Spinal cord (tissue), 10 donors: ENCODE measurements around the gene C3orf20. TPM values are rescaled to one million over a fixed set of nuclear protein-coding genes. Genes with fewer than 3 reads are reported as not detected.
"Not testable (repeated sequence)": the region's sequence is repeated elsewhere in the genome, so short reads cannot be mapped to it uniquely, and the experiment has no call there.

Experiments used
- DNase-seq, 6 donors: peaks; one replicate each; pipeline versions ENCODE4 v3.0.0 to v3.0.0-alpha.2; 2013 to 2015; ENCODE audit warnings: low spot score in 6 of 6, low read depth in 4 of 6
- H3K27ac ChIP-seq: one replicate; pipeline ENCODE4 v1.5.1; 2013; ENCODE audit warnings: low read depth, low read length, control low read depth
- H3K27me3 ChIP-seq: one replicate; pipeline ENCODE4 v1.6.1; 2013; ENCODE audit warnings: low read length; ENCODE audit not compliant: control insufficient read depth, insufficient read depth
- H3K36me3 ChIP-seq: one replicate; pipeline ENCODE4 v1.6.1; 2013; ENCODE audit warnings: low read length; ENCODE audit not compliant: control insufficient read depth, insufficient read depth
- H3K4me1 ChIP-seq: one replicate; pipeline ENCODE4 v1.6.1; 2013; ENCODE audit warnings: low read length; ENCODE audit not compliant: control insufficient read depth, insufficient read depth
- H3K4me3 ChIP-seq: one replicate; pipeline ENCODE4 v1.5.1; 2013; ENCODE audit warnings: low read depth, low read length, control low read depth
- H3K9me3 ChIP-seq: one replicate; pipeline ENCODE4 v1.6.1; 2013; ENCODE audit warnings: low read length; ENCODE audit not compliant: control insufficient read depth, insufficient read depth
- WGBS: methylation state at CpG from one replicate; pipeline ENCODE4 v1.1.5; 2013; ENCODE audit warnings: missing lambda C conversion rate; ENCODE audit not compliant: insufficient coverage; 5-methylcytosine and 5-hydroxymethylcytosine counted together
- polyA plus RNA-seq, 2 donors: library from polyadenylated mRNA; unstranded; fragments of 120-200 nt; gene quantifications; one replicate each; pipeline ENCODE4 v1.2.1, GENCODE V29; 2013; ENCODE audit not compliant: insufficient read length in 2 of 2
- total RNA-seq, 2 donors: library from RNA; depleted of rRNA in 1 of 2; stranded (reverse); fragments of 120-200 nt in 1 of 2; fragments of >200 nt in 1 of 2; gene quantifications; one replicate each; pipeline versions ENCODE4 v1.2.3 to v1.2.4, GENCODE V29; 2013 to 2014
- donor health status: healthy.

The C3orf20 gene
- total and polyA plus RNA-seq, 4 donors: 0.06 to 0.33 (median 0.16) TPM

- Histone ChIP-seq H3K4me1 (peaks cover 5% of the 10 kb centered on the region), H3K36me3 (no peaks in the 10 kb centered on the region), H3K27me3 (no peaks in the 10 kb centered on the region), H3K4me3 (no peak overlapping the region), H3K9me3 (no peaks in the 10 kb centered on the region), H3K27ac (no peak overlapping the region)
- DNase-seq: no peak
- 83% methylated on average over 1 of the region's 6 CpGs for WGBS
These were observed 55.9 kb downstream of the C3orf20 start for GRCh38 chr3:14730703-14731382.

DNA sequence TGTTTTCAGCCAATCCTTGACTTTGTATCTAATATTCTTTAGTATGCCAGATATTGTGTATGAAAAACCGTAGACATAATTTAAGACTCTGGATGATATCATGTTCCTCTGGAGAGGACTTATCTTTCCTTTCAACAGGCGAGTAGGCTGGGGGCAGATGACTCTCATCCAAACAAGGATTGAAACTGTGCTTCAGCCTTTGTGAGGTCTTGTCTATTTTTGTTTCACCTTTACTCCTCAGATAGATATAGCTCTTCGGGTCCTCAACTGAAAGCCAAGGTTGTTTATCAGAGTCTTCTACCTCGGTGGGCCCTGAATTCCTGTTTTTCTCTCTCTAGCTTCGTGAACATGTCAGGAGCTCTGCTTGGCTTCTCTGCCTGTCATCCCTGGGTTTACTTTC, 66.0 kb downstream of the C3orf20 start:
- WGBS: 84% methylated on average over 4 of the region's 5 CpGs
- peaks cover 3% of the 10 kb centered on the region for H3K9me3 ChIP-seq
- no peak for DNase-seq
- H3K27me3 ChIP-seq: no peaks in the 10 kb centered on the region
- H3K4me1 ChIP-seq: no peaks in the 10 kb centered on the region
- no peaks in the 10 kb centered on the region for H3K36me3 ChIP-seq
- H3K4me3 ChIP-seq: no peak overlapping the region
- no peak overlapping the region for H3K27ac ChIP-seq

- 64% methylated on average over 1 of the region's 2 CpGs for WGBS
- H3K36me3 ChIP-seq: no peaks in the 10 kb centered on the region
- no peak overlapping the region for H3K27ac ChIP-seq
- no peak for DNase-seq
- H3K27me3 ChIP-seq: no peaks in the 10 kb centered on the region
- no peak overlapping the region for H3K4me3 ChIP-seq
- peaks cover 3% of the 10 kb centered on the region for H3K9me3 ChIP-seq
- H3K4me1 ChIP-seq: no peaks in the 10 kb centered on the region
These were observed 66.6 kb downstream of the C3orf20 start for GRCh38 chr3:14741510-14741909.

GRCh38 chr3:14744556-14744955, 69.6 kb downstream of the C3orf20 start:
- H3K27ac ChIP-seq: no peak overlapping the region
- no CpG with 5 or more reads among the region's 6 CpGs for WGBS
- H3K4me3 ChIP-seq: no peak overlapping the region
- no peaks in the 10 kb centered on the region for H3K27me3 ChIP-seq
- H3K4me1 ChIP-seq: no peaks in the 10 kb centered on the region
- DNase-seq: no peak
- no peaks in the 10 kb centered on the region for H3K36me3 ChIP-seq
- peaks cover 3% of the 10 kb centered on the region for H3K9me3 ChIP-seq

- DNase-seq: no peak
- no peak overlapping the region for H3K27ac ChIP-seq
- no CpG with 5 or more reads among the region's 1 CpG for WGBS
- H3K36me3 ChIP-seq: no peaks in the 10 kb centered on the region
- no peak overlapping the region for H3K4me3 ChIP-seq
- H3K9me3 ChIP-seq: peaks cover 8% of the 10 kb centered on the region
- no peaks in the 10 kb centered on the region for H3K27me3 ChIP-seq
- no peaks in the 10 kb centered on the region for H3K4me1 ChIP-seq
These were observed 75.7 kb downstream of the C3orf20 start for GRCh38 chr3:14750650-14751049.

GRCh38 chr3:14752979-14753378, 78.0 kb downstream of the C3orf20 start:
- not testable (repeated sequence) for DNase-seq, H3K36me3 ChIP-seq, H3K4me3 ChIP-seq, H3K4me1 ChIP-seq, H3K27me3 ChIP-seq, H3K27ac ChIP-seq, H3K9me3 ChIP-seq

- peaks cover 3% of the 10 kb centered on the region for H3K36me3 ChIP-seq
- H3K4me3 ChIP-seq: no peak overlapping the region
- 96% methylated on average over 14 of the region's 14 CpGs for WGBS
- H3K27me3 ChIP-seq: no peaks in the 10 kb centered on the region
- H3K9me3 ChIP-seq: peaks cover 1% of the 10 kb centered on the region
- no peak for DNase-seq
- H3K27ac ChIP-seq: no peak overlapping the region
- no peaks in the 10 kb centered on the region for H3K4me1 ChIP-seq
These were observed 82.3 kb downstream of the C3orf20 start for GRCh38 chr3:14757153-14757700.

DNA sequence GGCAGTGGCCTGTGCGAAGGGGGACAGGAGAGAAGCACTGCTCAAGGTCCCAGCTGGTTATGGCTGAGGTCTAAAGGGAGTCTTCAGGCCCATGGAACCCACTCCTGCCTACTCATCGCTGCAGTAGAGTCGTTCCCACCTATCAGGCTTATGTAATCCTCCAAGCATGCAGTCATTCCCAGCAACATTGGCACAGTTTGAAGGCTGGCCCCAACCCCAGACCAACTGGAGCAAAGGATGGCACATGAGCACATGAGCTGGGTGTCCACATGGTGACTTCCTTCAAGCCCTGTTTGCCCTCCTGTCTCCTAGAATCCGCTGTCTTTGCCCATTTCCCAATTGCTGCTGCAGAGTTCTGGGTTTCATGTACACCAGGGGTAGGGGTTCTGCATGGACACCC, 83.4 kb downstream of the C3orf20 start:
- H3K36me3 ChIP-seq: peaks cover 3% of the 10 kb centered on the region

GRCh38 chr3:14758959-14759358, 84.0 kb downstream of the C3orf20 start:
- Histone ChIP-seq H3K27ac (no peak overlapping the region), H3K4me1 (no peaks in the 10 kb centered on the region), H3K27me3 (no peaks in the 10 kb centered on the region), H3K4me3 (no peak overlapping the region), H3K9me3 (no peaks in the 10 kb centered on the region), H3K36me3 (peaks cover 3% of the 10 kb centered on the region)
- WGBS: 81% methylated on average over 3 of the region's 3 CpGs
- no peak for DNase-seq

More for the DNA sequence above, 83.4 kb downstream of the C3orf20 start:
- WGBS: 87% methylated on average over 4 of the region's 4 CpGs
- Histone ChIP-seq H3K4me1 (no peaks in the 10 kb centered on the region), H3K9me3 (no peaks in the 10 kb centered on the region), H3K27me3 (no peaks in the 10 kb centered on the region), H3K27ac (no peak overlapping the region), H3K4me3 (no peak overlapping the region)
- DNase-seq: no peak

- Histone ChIP-seq H3K27ac (no peak overlapping the region), H3K36me3 (peaks cover 3% of the 10 kb centered on the region), H3K4me3 (no peak overlapping the region), H3K9me3 (no peaks in the 10 kb centered on the region), H3K4me1 (no peaks in the 10 kb centered on the region), H3K27me3 (no peaks in the 10 kb centered on the region)
- DNase-seq: no peak
These were observed 85.2 kb downstream of the C3orf20 start for GRCh38 chr3:14760185-14760584.
